ENCODE measurements around the gene CIROP.

CIROP gene

DNA sequence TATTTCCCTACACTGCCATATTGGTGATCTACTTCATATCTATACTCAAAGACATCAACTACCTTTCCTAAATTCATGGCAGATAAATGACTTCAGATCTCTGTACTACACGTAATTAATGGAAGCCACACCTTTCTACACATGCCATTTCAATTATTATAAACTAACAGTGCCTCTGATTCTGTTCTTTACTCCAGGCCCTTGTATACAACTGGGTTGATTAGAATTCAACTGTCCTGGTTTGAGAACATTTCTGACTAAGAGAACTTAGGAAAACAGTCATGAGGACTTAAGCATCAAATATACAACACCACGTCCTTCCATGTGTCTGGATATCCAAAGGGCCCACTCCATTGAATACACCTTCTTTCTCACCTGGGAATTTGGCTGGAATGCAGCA is 11.7 kb downstream of the CIROP start:
- FAIRE-seq: no peak

- no peak for FAIRE-seq
These were observed 13.2 kb downstream of the CIROP start for GRCh38 chr14:23091294-23092225.

- no peak for FAIRE-seq
These were observed 14.5 kb downstream of the CIROP start for GRCh38 chr14:23090254-23090636.

GRCh38 chr14:23089498-23090253 is 15.1 kb downstream of the CIROP start:
- no peak for FAIRE-seq

- no peak for FAIRE-seq
These were observed 18.2 kb downstream of the CIROP start for GRCh38 chr14:23086565-23086964.

- FAIRE-seq: no peak
These were observed 19.3 kb downstream of the CIROP start for GRCh38 chr14:23085458-23085857.

GRCh38 chr14:23080474-23080873 is 24.3 kb downstream of the CIROP start:
- no peak for FAIRE-seq

GRCh38 chr14:23079716-23080115 is 25.1 kb downstream of the CIROP start:
- no peak for FAIRE-seq

DNA sequence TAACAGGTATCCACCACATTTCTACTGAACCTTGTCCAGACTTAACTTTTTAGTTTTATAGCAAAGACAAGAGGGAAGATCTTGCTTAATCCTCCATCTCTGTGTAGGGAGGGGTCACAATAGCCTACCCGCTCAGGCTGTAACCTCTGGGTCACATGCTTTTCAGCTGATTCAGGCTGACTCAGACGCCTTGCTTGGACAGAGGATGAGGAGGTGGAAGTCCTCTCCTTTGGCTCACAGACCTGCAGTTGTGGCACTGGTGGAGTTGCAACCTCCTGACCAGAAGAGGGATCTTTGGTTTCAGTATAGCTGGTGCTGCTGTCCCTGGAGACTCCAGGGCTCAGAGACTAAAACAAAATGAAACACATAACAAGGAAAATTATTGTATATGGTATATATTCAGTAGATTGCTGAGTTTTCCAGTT is 26.1 kb downstream of the CIROP start:
- peak; percentile 82 for FAIRE-seq

DNA sequence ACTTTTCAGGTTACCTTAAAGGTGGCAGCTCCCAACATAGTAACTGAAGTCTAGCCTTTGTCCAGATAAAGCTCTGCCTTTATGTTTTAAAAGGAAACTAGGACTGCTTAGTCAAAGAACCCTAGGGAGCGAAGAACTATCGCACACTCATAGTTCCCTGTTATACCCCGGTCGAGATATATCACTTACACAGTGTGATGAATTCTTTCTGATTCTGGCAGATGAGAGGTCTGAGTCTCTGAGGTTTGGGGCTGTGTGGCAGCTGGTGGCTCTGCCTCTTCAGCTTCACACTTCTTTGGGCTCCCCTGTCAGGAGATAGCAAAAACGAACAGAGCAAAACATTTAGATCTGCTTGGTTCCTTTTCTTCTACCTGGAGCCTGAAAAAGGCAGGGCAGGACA is 26.8 kb downstream of the CIROP start:
- FAIRE-seq: no peak

GRCh38 chr14:23076785-23077408 is 27.9 kb downstream of the CIROP start:
- peak; percentile 86 for FAIRE-seq

DNA sequence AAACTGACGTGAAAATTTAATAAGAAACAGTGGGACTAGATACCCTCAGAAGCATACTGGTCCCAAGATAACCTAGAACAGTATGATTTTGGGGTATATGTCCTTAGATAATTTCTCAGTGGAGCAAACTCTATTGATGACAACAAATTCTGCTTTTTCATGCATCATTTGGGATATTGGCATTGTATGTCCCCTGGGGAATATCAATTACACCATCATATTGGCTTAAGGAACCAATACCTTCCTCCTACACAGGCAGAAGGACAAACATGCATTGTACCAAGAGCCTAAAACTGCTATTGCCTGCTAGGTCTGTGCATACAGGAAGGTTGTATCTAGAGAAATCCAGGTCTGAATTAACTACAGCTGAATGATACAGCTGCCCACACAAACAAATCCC is 29.9 kb downstream of the CIROP start:
- no peak for FAIRE-seq

- FAIRE-seq: no peak
These were observed 32.8 kb downstream of the CIROP start for GRCh38 chr14:23071921-23072539.

- peak; percentile 84 for FAIRE-seq
These were observed 33.4 kb downstream of the CIROP start for GRCh38 chr14:23071244-23071920.

DNA sequence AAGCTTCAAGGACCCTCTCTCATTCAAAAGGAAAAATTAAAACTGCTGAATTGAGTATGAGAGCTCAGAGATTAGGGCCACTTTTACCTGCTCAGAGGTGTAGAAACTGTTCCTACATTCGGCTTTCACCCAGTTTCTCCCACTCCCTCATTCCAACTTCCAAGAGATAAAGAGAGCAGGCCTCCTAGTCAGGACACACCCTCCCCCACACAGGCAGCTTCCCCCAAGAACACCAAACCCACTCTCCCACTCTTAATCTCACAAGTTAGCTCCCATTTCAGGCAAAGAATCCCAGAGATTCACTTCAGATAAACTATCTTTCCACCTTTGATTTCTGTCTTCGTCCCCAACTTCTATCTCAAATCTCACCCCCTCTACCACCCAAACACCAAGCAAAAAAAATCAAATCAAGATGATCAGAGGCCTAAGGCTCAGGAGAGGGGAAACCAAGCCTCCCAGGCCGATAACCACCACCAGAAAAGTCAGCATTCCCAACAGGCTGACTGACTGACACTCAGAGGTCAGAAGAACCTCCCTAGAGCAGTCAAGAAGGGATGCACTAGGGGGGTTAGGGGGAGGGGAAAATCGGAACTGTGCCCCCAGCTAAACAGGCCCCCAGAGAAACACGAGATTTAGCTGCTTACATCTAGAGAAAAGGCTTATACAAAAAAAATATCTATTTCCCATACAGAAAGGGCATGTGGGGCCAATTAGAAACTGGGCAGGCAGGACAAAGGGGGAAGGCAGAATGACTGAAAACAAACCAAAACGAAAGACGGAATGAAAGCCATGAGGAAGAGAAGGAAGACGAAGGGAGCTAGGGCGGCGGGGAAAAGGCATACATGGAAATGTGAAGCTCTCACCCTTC is 34.3 kb downstream of the CIROP start:
- FAIRE-seq: no peak

- FAIRE-seq: no peak
These were observed 35.4 kb downstream of the CIROP start for GRCh38 chr14:23069413-23069806.

- FAIRE-seq: peak; percentile 91
These were observed 35.9 kb downstream of the CIROP start for GRCh38 chr14:23068789-23069412.

GRCh38 chr14:23067847-23068788 is 36.7 kb downstream of the CIROP start:
- no peak for FAIRE-seq

GRCh38 chr14:23066855-23067744 is 37.7 kb downstream of the CIROP start:
- FAIRE-seq: no peak

Measured in G401.6 (cell line).